Dedifferentiated amniotic fluid mesenchymal stem cell (primary cell): ENCODE measurements around the gene PRSS3.
A peak's percentile ranks its signal among the peaks of the same experiment; 100 is the strongest.
"Not testable (repeated sequence)": the region's sequence is repeated elsewhere in the genome, so short reads cannot be mapped to it uniquely, and the experiment has no call there.

Source experiments
- DNase-seq: peaks from one replicate; pipeline ENCODE4 v3.0.0-alpha.2; 2016; ENCODE audit errors: extremely low spot score

PRSS3 gene

GRCh38 chr9:33786681-33787080 lies 8.7 kb upstream of the PRSS3 start:
- no peak for DNase-seq

GRCh38 chr9:33787839-33788238 lies 7.5 kb upstream of the PRSS3 start:
- DNase-seq, result no peak

- DNase-seq, result not testable (repeated sequence)
These were observed 5.9 kb upstream of the PRSS3 start for GRCh38 chr9:33789429-33789828.

- DNase-seq, result no peak
These were observed 4.2 kb upstream of the PRSS3 start for GRCh38 chr9:33791117-33791516.

DNA sequence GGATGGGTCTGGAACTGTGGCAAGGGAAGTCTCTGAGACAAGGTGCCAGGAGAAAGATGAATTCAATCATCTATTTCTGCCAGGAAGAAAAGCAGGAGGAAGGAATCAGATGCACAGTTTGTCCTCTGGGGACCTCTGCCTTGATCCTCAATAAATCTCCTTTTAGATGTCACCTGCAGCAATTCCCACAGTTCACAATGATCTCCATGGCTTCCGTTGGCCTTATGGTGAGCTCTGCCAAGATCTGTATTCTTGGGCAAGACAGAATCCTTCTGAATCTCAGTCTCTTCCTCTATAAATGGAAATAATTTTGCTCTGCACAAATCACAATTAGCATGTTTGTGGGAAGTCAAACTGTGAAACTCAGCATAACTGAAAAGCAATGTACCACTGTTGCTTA lies 1.9 kb upstream of the PRSS3 start:
- DNase-seq, result not testable (repeated sequence)

DNA sequence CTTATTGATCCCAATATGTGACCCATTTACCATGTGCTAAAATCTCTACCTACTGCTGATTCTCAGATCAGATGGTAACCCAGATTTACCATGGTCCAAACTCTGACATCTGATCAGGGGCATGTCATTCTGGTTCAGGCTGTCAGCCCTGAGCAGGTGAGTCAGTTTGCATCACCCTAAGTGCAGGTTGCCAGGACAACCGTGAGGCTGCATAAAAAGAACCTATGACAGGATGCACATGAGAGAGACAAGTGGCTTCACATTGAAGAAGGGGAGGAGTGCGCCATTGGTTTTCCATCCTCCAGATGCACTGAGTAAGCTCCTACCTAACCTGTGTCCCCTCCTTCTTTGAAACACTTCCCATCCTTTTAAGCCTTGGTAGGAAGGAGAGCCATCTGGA lies 801 bp upstream of the PRSS3 start:
- no peak for DNase-seq

DNA sequence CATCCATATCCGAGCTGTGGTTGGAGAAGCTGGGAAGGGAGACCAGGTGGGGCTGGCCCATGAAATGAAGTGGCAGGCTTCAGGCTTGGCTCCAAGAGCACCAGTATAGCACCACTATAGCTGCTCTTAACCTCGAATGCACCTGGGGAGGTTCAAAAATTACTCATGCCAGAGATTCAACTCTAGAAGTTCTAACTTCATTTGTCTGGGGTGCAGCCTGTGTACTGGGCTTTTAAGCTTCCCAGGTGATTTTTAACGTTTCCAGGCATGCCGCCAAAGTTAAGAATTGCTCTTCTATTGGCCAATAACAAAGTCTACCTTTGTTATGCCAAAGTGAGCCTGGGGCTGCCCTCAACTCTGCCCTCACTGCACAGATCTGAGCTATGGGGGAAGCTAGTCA lies 458 bp downstream of the PRSS3 start:
- DNase-seq, result no peak

DNA sequence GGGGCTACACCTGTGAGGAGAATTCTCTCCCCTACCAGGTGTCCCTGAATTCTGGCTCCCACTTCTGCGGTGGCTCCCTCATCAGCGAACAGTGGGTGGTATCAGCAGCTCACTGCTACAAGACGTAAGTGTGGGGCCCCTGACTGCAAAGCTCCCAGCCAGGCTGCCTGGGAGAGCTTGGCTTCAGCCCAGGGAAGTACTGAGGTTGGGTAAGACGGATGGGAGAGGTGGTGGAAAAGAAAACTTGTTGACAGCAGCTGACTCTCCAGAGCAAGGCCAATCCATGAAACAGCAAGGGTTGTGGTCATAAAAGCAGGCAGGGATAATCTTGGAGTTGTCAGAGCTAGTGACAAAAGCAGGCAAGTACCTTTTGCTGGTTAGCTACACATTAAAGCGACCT lies 1.3 kb downstream of the PRSS3 start:
- DNase-seq, result not testable (repeated sequence)

DNA sequence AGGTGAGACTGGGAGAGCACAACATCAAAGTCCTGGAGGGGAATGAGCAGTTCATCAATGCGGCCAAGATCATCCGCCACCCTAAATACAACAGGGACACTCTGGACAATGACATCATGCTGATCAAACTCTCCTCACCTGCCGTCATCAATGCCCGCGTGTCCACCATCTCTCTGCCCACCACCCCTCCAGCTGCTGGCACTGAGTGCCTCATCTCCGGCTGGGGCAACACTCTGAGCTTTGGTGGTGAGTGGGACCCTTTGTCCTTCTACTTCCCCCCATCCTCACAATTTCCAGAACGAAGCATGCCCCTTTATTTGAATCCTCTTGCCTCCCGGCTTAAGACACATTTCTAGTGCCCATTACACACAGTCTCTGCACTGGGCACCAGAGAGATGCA lies 2.5 kb downstream of the PRSS3 start:
- DNase-seq, result no peak

DNA sequence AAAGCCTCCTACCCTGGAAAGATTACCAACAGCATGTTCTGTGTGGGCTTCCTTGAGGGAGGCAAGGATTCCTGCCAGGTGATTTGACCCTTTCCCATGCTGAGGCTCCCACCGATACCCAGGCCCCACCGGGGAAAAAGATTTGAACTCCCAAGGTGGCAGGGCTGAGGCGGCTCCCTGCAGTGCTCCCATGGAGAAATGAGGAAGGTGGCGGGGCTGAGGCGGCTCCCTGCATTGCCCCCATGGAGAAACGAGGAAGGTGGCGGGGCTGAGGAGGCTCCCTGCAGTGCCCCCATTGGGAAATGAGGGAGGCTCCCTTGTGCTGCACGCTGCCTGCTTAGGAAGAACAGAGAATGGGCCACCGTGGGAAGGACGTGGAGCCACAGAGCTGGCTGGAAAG lies 3.2 kb downstream of the PRSS3 start:
- DNase-seq, result no peak

GRCh38 chr9:33799928-33800704 lies 4.8 kb downstream of the PRSS3 start:
- DNase-seq, result no peak

DNA sequence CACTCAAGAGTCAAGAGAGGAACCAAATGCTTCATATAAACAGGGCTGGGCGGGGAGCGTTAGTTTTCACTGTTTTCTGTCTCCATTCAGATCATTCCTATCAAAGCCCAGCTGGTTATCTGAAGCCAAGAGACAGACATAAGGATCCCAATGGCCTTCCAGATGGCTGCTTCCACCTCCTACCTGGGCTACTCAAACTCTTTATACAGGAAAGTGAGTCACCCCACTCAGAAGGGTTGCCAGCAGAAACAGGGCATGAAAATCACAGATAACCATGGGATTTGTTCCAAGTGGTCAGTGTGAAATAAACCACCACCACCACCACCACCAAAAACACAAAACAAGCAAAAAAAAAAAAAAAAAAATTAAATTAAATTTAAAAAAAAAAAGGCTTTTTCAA lies 5.5 kb downstream of the PRSS3 start:
- no peak for DNase-seq

DNA sequence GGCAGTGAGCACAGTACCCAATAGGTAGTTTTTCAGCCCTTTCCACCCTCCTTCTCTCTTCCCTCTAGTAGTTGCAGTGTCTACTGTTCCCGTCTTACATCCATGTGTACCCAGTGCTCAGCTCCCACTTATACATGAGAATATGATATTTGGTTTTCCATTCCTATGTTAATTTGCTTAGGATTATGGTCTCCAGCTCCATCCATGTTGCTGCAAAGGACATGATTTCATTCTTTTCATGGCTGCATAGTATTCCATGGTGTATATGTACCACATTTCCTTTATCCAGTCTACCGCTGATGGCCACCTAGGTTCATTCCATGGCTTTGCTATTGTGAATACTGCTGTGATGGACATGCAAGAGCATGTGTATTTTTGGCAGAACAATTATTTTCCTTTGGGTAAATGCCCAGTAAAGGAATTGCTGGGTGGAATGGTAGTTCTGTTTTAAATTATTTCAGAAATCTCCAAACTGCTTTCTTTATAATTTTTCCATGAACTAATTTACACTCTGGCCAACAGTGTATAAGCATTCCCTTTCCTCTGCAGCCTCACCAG lies 6.7 kb downstream of the PRSS3 start:
- not testable (repeated sequence) for DNase-seq

DNA sequence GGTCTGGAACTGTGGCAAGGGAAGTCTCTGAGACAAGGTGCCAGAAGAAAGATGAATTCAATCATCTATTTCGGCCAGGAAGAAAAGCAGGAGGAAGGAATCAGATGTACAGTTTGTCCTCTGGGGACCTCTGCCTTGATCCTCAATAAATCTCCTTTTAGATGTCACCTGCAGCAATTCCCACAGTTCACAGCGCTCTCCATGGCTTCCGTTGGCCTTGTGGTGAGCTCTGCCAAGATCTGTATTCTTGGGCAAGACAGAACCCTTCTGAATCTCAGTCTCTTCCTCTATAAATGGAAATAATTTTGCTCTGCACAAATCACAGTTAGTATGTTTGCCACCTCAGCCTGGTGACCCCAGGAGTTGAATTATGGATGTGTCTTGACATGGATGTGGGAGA lies 8.8 kb downstream of the PRSS3 start:
- DNase-seq, result not testable (repeated sequence)

- DNase-seq, result not testable (repeated sequence)
These were observed 11.8 kb downstream of the PRSS3 start for GRCh38 chr9:33807156-33807555.

DNA sequence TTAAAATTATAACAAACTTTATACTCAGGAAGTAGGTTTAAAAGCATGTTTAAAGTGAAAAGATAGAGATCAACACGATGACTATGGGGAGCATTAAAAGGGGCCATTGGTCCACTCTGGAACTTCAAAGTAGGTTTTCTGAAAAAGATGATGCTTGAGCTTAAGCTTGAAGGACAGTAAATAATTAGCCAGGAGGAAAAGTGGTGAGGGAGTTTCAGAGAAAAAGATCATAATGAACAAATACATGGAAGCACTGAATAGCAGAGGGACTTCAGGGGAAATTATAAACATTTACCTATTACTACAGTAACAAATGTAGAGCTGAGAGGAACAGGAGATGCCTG lies 13.6 kb downstream of the PRSS3 start:
- DNase-seq, result not testable (repeated sequence)

GRCh38 chr9:33809506-33809905 lies 14.1 kb downstream of the PRSS3 start:
- no peak for DNase-seq

GRCh38 chr9:33813712-33814641 lies 18.6 kb downstream of the PRSS3 start:
- DNase-seq, result peak; percentile 73

- no peak for DNase-seq
These were observed 20.4 kb downstream of the PRSS3 start for GRCh38 chr9:33815781-33816180.

GRCh38 chr9:33816327-33817252 lies 21.2 kb downstream of the PRSS3 start, which contains the start of gene UBE2R2:
UBE2R2 (plus strand) TSS chr9:33817160; CDS start chr9:33817758, 598 bp downstream.
- DNase-seq, result peak; percentile 72
